Stimulated activated CD8-positive, alpha-beta memory T cell treated with anti-CD3 and anti-CD28 coated beads, Interleukin-7, amount 100 ng/mL, for 24 hours (primary cell): ENCODE results near the gene NKX2-1.

Experiments
- DNase-seq: peaks from one replicate; pipeline ENCODE4 v3.0.0-alpha.2; 2020; ENCODE audit warnings: low read depth

NKX2-1 gene

GRCh38 chr14:36517242-36518030 lies 2.6 kb downstream of the NKX2-1 start:
- no peak for DNase-seq

GRCh38 chr14:36516719-36517241 lies 3.3 kb downstream of the NKX2-1 start:
- no peak for DNase-seq

- DNase-seq: no peak
Measured at GRCh38 chr14:36515896-36516718, 3.9 kb downstream of the NKX2-1 start.

GRCh38 chr14:36515105-36515593 lies 4.9 kb downstream of the NKX2-1 start:
- DNase-seq: no peak

- no peak for DNase-seq
Measured at GRCh38 chr14:36514278-36515104, 5.5 kb downstream of the NKX2-1 start.

- DNase-seq: no peak
Measured at GRCh38 chr14:36513451-36514277, 6.4 kb downstream of the NKX2-1 start.

- no peak for DNase-seq
Measured at GRCh38 chr14:36513012-36513420, 7.0 kb downstream of the NKX2-1 start.

GRCh38 chr14:36512585-36513003 lies 7.4 kb downstream of the NKX2-1 start:
- DNase-seq: no peak

- no peak for DNase-seq
Measured at GRCh38 chr14:36511981-36512584, 7.9 kb downstream of the NKX2-1 start.

- DNase-seq: no peak
Measured at GRCh38 chr14:36510874-36511273, 9.2 kb downstream of the NKX2-1 start.

GRCh38 chr14:36510078-36510799 lies 9.8 kb downstream of the NKX2-1 start:
- no peak for DNase-seq

- DNase-seq: no peak
Measured at GRCh38 chr14:36509069-36509917, 10.7 kb downstream of the NKX2-1 start.

- DNase-seq: no peak
Measured at GRCh38 chr14:36508418-36509068, 11.5 kb downstream of the NKX2-1 start.

GRCh38 chr14:36507847-36508417 lies 12.1 kb downstream of the NKX2-1 start:
- no peak for DNase-seq

GRCh38 chr14:36506732-36507614 lies 13.1 kb downstream of the NKX2-1 start:
- DNase-seq: no peak

- no peak for DNase-seq
Measured at GRCh38 chr14:36505892-36506731, 13.9 kb downstream of the NKX2-1 start.
